AG08396 (cell line): Measurements from ENCODE around the gene TOX4.
"Not testable (repeated sequence)": the region's sequence is repeated elsewhere in the genome, so short reads cannot be mapped to it uniquely, and the experiment has no call there.

Experiments used
- DNase-seq: peaks from one replicate; pipeline ENCODE4 v3.0.0; 2012; ENCODE audit warnings: low spot score, mixed read lengths

The TOX4 gene

GRCh38 chr14:21535545-21536417 lies 58.8 kb downstream of the TOX4 start:
- DNase-seq: no peak

DNA sequence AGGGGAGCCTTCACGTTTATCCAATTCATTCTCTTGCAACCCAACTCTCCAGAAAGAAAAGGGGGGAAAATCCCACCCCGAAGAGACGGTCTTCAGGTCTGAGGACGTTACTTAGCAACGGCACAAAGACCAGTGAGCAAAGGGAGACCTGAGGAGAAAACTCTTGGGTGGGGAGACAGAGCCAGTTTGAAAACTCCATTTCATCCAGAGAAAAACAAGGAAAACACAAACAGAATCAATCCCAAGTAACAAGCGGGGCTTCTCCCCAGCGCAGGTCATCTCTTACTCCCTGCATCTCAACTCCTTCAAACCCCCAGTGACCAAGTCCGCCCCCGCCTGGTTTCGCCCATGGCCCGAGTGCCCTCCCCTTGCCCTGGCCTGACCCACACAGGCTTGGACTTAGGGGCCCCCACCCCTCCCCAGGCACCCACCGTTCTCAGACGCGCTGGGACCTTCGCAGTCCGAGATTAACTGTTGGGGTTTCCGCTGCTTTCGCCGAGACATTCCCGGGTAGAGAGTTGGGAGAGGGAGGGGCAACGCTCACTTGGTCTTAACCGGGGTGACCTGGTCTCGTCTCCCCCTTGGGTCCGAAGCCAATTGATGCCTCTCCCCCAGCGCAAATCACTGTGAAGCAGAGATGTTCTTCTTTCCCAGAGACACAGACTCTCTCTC lies 59.6 kb downstream of the TOX4 start:
- no peak for DNase-seq

- DNase-seq: no peak
Observed at GRCh38 chr14:21537090-21537424, 60.1 kb downstream of the TOX4 start.

GRCh38 chr14:21539189-21539940 lies 62.4 kb downstream of the TOX4 start:
- DNase-seq: no peak

DNA sequence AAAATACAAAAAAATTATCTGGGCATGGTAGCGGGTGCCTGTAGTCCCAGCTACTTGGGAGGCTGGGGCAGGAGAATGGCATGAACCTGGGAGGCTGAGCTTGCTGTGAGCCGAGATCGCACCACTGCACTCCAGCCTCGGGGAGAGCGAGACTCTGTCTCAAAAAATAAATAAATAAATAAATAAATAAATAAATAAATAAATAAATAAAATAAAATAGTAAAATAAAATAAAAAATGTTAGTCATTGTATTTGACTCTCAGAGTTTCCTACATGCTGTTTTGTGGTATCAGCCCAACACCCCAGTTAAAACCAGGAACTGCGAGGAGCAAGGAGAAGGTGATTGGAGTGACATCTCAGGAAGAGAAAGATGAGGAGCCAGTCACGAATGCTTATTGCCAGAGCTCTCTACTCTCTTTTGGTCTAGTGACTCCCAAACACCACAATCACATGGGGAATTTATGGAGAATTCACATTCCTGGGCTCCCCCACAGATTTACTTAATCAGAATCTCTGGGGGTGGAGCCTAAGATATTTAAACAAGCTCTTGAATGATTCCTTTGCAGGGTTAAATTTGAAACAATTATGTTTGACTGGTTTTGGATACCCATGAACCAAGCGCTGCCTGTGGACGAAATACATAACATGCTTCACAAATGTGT lies 64.5 kb downstream of the TOX4 start:
- no peak for DNase-seq

DNA sequence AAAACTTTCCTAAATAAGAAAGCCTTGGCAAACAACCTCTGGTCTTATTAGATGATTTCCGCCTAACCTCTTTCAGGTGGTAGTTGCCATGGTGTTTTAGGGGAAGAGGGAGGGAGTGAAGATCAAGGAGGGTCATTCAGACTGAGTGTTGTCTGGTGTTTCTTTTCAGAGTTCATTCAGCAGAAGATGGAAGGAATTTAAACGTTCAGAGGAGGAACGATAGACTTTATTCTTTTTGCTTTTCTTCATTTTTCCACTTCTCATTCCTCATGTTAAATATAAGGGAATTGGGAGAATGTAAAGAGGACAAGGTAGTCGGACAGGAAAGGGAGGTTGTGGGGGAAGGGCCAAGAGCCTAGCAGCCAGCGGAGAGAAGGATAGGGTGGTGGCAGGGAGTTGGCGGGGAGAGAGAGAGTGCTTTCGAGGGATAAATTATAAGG lies 66.5 kb downstream of the TOX4 start:
- DNase-seq: no peak

- no peak for DNase-seq
Observed at GRCh38 chr14:21543963-21544362, 67.0 kb downstream of the TOX4 start.

GRCh38 chr14:21544588-21544987 lies 67.6 kb downstream of the TOX4 start:
- DNase-seq: not testable (repeated sequence)
